CD4-positive, alpha-beta memory T cell (primary cell): ENCODE data around the gene UBE2D3. TPM values are rescaled to one million over a fixed set of nuclear protein-coding genes. Genes with fewer than 3 reads are reported as not detected.

Source experiments
- CTCF ChIA-PET: fragments of 350-600 bp; sonication (Branson Sonifier 250); formaldehyde crosslinking; loops from one replicate; lab custom pipeline; 2021; ENCODE audit warnings: inconsistent platforms; ENCODE audit not compliant: partially characterized antibody; lab: Charles Lee
- POLR2A ChIA-PET: fragments of 350-600 bp; sonication (Branson Sonifier 250); formaldehyde crosslinking; loops from one replicate; lab custom pipeline; 2021; ENCODE audit not compliant: partially characterized antibody; lab: Charles Lee
- DNase-seq, 5 donors: peaks; one replicate each; pipeline versions ENCODE4 v3.0.0 to v3.0.0-alpha.2; 2020 to 2022; ENCODE audit warnings: mixed read lengths in 1 of 5
- H3K27ac ChIP-seq: one replicate; pipeline ENCODE4 v1.7.0; 2013; ENCODE audit warnings: low read depth, low read length
- H3K27me3 ChIP-seq: 2 replicates; pipeline ENCODE4 v1.7.0; 2013; ENCODE audit warnings: mild to moderate bottlenecking, low read length, moderate library complexity; ENCODE audit not compliant: insufficient read depth
- H3K36me3 ChIP-seq: 2 replicates; pipeline ENCODE4 v1.7.0; 2013; ENCODE audit warnings: mild to moderate bottlenecking, low read length, moderate library complexity; ENCODE audit not compliant: insufficient read depth
- H3K4me1 ChIP-seq: 2 replicates; pipeline ENCODE4 v1.7.0; 2013; ENCODE audit warnings: mild to moderate bottlenecking, low read length, moderate library complexity; ENCODE audit not compliant: insufficient read depth
- H3K4me3 ChIP-seq, 2 donors: one replicate each; pipeline ENCODE4 v1.7.0; 2013; ENCODE audit warnings: low read length in 2 of 2, mild to moderate bottlenecking in 1 of 2
- H3K9me3 ChIP-seq, 2 donors: one replicate each; pipeline ENCODE4 v1.7.0; 2013; ENCODE audit warnings: low read length in 2 of 2, control low read depth in 1 of 2; ENCODE audit not compliant: control insufficient read depth in 1 of 2
- H3K27ac Mint-ChIP-seq, 7 donors: one replicate each; pipeline ENCODE4 v1.8.0; 2020 to 2021; ENCODE audit warnings: mixed read lengths in 7 of 7, mild to moderate bottlenecking in 6 of 7, inconsistent platforms in 3 of 7, moderate library complexity in 3 of 7
- H3K27me3 Mint-ChIP-seq, 2 donors: one replicate each; pipeline ENCODE4 v1.8.0; 2020 to 2021; ENCODE audit warnings: mixed read lengths in 2 of 2
- H3K36me3 Mint-ChIP-seq, 2 donors: one replicate each; pipeline ENCODE4 v1.8.0; 2020 to 2021; ENCODE audit warnings: mixed read lengths in 2 of 2, inconsistent platforms in 1 of 2, mild to moderate bottlenecking in 1 of 2
- H3K4me1 Mint-ChIP-seq, 4 donors: one replicate each; pipeline ENCODE4 v1.8.0; 2020 to 2021; ENCODE audit warnings: mixed read lengths in 4 of 4, mild to moderate bottlenecking in 1 of 4
- H3K4me3 Mint-ChIP-seq, 8 donors: one replicate each; pipeline ENCODE4 v1.8.0; 2020 to 2021; ENCODE audit warnings: mixed read lengths in 8 of 8, mild to moderate bottlenecking in 7 of 8, moderate library complexity in 6 of 8, inconsistent platforms in 3 of 8
- H3K9me3 Mint-ChIP-seq, 8 donors: one replicate each; pipeline ENCODE4 v1.8.0; 2020 to 2021; ENCODE audit warnings: mixed read lengths in 8 of 8, mild to moderate bottlenecking in 5 of 8, inconsistent platforms in 3 of 8, moderate library complexity in 1 of 8
- intact Hi-C: fragments of 100-400 bp; cut with micrococcal nuclease; formaldehyde crosslinking; loops from one replicate; pipeline ENCODE4 v1.15.1; 2023
- polyA plus RNA-seq, 2 donors: library from polyadenylated mRNA; unstranded; fragments of 300-500 nt; fragmentation: Illumina TruSeq; gene quantifications; one replicate each; pipeline ENCODE4 v1.2.3, GENCODE V29; 2021
- total RNA-seq, 2 experiments: library from RNA; stranded (reverse); gene quantifications; one replicate each; pipeline ENCODE4 v1.2.3, GENCODE V29; 2021

UBE2D3 gene
- total RNA-seq (100 to 1,000 TPM; 337 to 339 TPM), polyA plus RNA-seq (100 to 1,000 TPM; 473 to 768 TPM)

- H3K27me3 Mint-ChIP-seq = peaks cover 0 to 2% of the 10 kb centered on the region in 2 donors
- peaks cover 0 to 4% (median 0%) of the 10 kb centered on the region in 8 donors for H3K9me3 Mint-ChIP-seq
- no peak within 1 kb of the TSS for H3K27ac Mint-ChIP-seq
- Histone ChIP-seq H3K9me3 (no peaks in the 10 kb centered on the region), H3K27me3 (no peaks in the 10 kb centered on the region), H3K36me3 (no peaks in the 10 kb centered on the region), H3K4me3 (peak within 1 kb of the TSS; percentile 96 to 97), H3K27ac (peak within 1 kb of the TSS; percentile 100), H3K4me1 (peaks cover 43% of the 10 kb centered on the region)
- no peak within 1 kb of the TSS for H3K4me3 Mint-ChIP-seq
- peak; percentile 95 to 97 (median 96) for DNase-seq
- intact Hi-C loops = loop anchor here (1.0 to 5.0 kb wide), 8 partner anchors 35 to 1480 kb away; partner anchors contain the start of genes BDH2, PPP3CA and SLC9B1
- peaks cover 25 to 42% (median 29%) of the 10 kb centered on the region in 4 donors for H3K4me1 Mint-ChIP-seq
- ChIA-PET CTCF (interaction anchor here (0.7 to 3.3 kb wide), 12 partner anchors 10 to 482 kb away, joined by 3 to 22 read pairs (median 6); partner anchors contain the start of genes CISD2, MANBA and SLC39A8), POLR2A (interaction anchor here (0.8 to 15.4 kb wide), 49 partner anchors 9 to 1482 kb away, joined by 3 to 409 read pairs (median 7); partner anchors contain the start of genes CISD2, MANBA, NFKB1 and PPP3CA)
- peaks cover 11 to 19% of the 10 kb centered on the region in 2 donors for H3K36me3 Mint-ChIP-seq
Observed at GRCh38 chr4:102826890-102827673, at the start of gene UBE2D3. UBE2D3 (minus strand) TSS chr4:102827551; CDS start chr4:102826508, 1,043 bp downstream.

DNA sequence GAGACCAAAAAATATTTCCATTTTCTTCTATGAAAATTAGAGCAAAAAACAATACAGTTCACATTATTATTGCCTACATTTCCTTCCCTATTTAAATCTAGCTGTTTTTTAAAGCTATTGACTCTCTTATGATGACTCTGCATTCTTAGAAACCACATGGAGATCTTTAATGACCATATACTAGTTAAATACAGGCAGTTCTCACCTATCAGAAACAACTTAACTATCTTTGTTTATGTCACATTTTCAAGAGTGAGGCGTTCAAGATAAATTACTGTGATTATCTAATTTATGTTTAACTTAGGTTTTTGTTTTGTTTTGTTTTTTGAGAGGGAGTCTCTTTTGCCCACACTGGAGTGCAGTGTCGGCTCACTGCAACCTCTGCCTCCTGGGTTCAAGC lies 44.4 kb upstream of the UBE2D3 start:
- POLR2A ChIA-PET = interaction anchor here (4.7 kb wide), 1 partner anchor 44 kb away, joined by 33 read pairs; the partner anchor contains the start of gene UBE2D3
- intact Hi-C loops = no loop called here
- peaks cover 31 to 63% (median 42%) of the 10 kb centered on the region in 4 donors for H3K4me1 Mint-ChIP-seq
- Histone ChIP-seq H3K27ac (no peak overlapping the region), H3K27me3 (no peaks in the 10 kb centered on the region), H3K9me3 (no peaks in the 10 kb centered on the region), H3K4me1 (peaks cover 31% of the 10 kb centered on the region), H3K4me3 (no peak overlapping the region), H3K36me3 (peaks cover 4% of the 10 kb centered on the region)
- DNase-seq = no peak
- peak overlapping the region in 3 of 8 donors; percentile 0 to 43 (median 15) for H3K4me3 Mint-ChIP-seq
- peak overlapping the region in 4 of 7 donors; percentile 28 to 62 (median 37) for H3K27ac Mint-ChIP-seq
- peaks cover 0 to 5% (median 0%) of the 10 kb centered on the region in 8 donors for H3K9me3 Mint-ChIP-seq
- CTCF ChIA-PET = interaction anchor here (1.9 kb wide), 1 partner anchor 33 kb away, joined by 5 read pairs; no protein-coding TSS in a partner anchor
- H3K36me3 Mint-ChIP-seq = peaks cover 30 to 42% of the 10 kb centered on the region in 2 donors
- H3K27me3 Mint-ChIP-seq = no peaks in the 10 kb centered on the region

GRCh38 chr4:102869569-102870197 lies 42.3 kb upstream of the UBE2D3 start:
- CTCF ChIA-PET = interaction anchor here (0.6 to 2.9 kb wide), 6 partner anchors 42 to 367 kb away, joined by 3 to 22 read pairs (median 4); partner anchors contain the start of genes MANBA and UBE2D3
- Mint-ChIP-seq H3K36me3 (peaks cover 10 to 25% of the 10 kb centered on the region in 2 donors), H3K27me3 (no peaks in the 10 kb centered on the region), H3K27ac (peak overlapping the region; percentile 95 to 100 (median 99)), H3K9me3 (peaks cover 0 to 3% (median 0%) of the 10 kb centered on the region in 8 donors), H3K4me1 (peaks cover 39 to 76% (median 47%) of the 10 kb centered on the region in 4 donors), H3K4me3 (peak overlapping the region; percentile 91 to 99 (median 95))
- Histone ChIP-seq H3K9me3 (no peaks in the 10 kb centered on the region), H3K4me3 (peak overlapping the region; percentile 58 to 74), H3K27me3 (no peaks in the 10 kb centered on the region), H3K27ac (peak overlapping the region; percentile 91), H3K4me1 (peaks cover 48% of the 10 kb centered on the region), H3K36me3 (no peaks in the 10 kb centered on the region)
- POLR2A ChIA-PET = interaction anchor here (0.6 to 5.0 kb wide), 29 partner anchors 8 to 1522 kb away, joined by 3 to 409 read pairs (median 4); partner anchors contain the start of genes MANBA, NFKB1, PPP3CA and SLC39A8
- intact Hi-C loops = loop anchor here (1.0 to 2.0 kb wide), 8 partner anchors 41 to 1523 kb away; partner anchors contain the start of genes PPP3CA, SLC39A8, SLC9B1 and SLC9B2
- DNase-seq = no peak

DNA sequence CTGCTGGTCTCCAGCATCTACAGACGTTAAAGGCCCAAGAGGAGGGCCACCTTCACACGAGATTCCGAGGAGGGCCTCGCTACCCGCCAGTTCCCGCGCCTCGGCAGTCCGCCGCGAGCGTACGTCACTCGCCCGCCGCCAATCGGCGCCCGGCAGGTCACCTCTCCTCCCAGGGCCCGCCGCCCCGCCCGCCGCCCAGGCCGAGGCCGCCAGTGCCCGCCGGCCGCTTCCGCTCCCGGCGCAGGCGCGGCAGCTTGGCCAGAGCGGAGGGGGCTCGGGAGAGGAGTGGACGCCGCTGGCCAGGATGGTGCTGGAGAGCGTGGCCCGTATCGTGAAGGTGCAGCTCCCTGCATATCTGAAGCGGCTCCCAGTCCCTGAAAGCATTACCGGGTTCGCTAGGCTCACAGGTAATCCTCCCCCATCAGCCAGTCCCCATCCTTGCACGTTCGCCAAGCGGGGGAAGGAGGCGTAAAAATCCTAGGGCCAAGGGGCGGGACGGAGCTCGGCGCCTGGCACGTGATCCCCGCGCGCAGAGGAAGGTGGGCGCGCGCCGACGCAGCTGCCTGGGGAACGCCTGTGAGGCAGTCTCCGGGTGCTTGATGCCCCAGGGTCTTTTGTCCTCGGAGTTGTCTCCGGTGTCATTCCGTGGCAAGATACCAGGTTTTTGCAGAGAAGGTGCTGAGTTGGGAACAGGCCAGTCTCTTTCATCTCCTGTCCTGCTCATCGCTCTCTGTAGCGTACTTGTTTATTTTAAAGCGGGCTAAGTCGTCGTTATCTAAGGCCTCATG lies 41.6 kb upstream of the UBE2D3 start, which contains the start of gene CISD2:
TSS of gene CISD2 (plus strand) at position 212 of the 788 bp plus-strand sequence. CDS start at position 305, 93 bp downstream.
- Mint-ChIP-seq H3K27me3 (no peaks in the 10 kb centered on the region), H3K4me3 (peak within 1 kb of the TSS; percentile 91 to 99 (median 95)), H3K4me1 (peaks cover 39 to 82% (median 50%) of the 10 kb centered on the region in 4 donors), H3K9me3 (peaks cover 0 to 3% (median 0%) of the 10 kb centered on the region in 8 donors), H3K27ac (peak within 1 kb of the TSS; percentile 95 to 100 (median 99)), H3K36me3 (peaks cover 5 to 21% of the 10 kb centered on the region in 2 donors)
- Histone ChIP-seq H3K36me3 (no peaks in the 10 kb centered on the region), H3K9me3 (no peaks in the 10 kb centered on the region), H3K27me3 (no peaks in the 10 kb centered on the region), H3K4me1 (peaks cover 54% of the 10 kb centered on the region), H3K4me3 (peak within 1 kb of the TSS; percentile 58 to 74), H3K27ac (peak within 1 kb of the TSS; percentile 91)
- POLR2A ChIA-PET = interaction anchor here (0.6 to 5.0 kb wide), 31 partner anchors 9 to 1521 kb away, joined by 3 to 409 read pairs (median 4); partner anchors contain the start of genes BDH2, MANBA, NFKB1 and PPP3CA
- CTCF ChIA-PET = interaction anchor here (0.6 to 2.9 kb wide), 6 partner anchors 41 to 366 kb away, joined by 3 to 22 read pairs (median 4); partner anchors contain the start of genes MANBA and UBE2D3
- peak; percentile 92 to 94 (median 92) for DNase-seq
- intact Hi-C loops = loop anchor here (1.0 to 2.0 kb wide), 8 partner anchors 41 to 1522 kb away; partner anchors contain the start of genes PPP3CA, SLC39A8, SLC9B1 and SLC9B2

DNA sequence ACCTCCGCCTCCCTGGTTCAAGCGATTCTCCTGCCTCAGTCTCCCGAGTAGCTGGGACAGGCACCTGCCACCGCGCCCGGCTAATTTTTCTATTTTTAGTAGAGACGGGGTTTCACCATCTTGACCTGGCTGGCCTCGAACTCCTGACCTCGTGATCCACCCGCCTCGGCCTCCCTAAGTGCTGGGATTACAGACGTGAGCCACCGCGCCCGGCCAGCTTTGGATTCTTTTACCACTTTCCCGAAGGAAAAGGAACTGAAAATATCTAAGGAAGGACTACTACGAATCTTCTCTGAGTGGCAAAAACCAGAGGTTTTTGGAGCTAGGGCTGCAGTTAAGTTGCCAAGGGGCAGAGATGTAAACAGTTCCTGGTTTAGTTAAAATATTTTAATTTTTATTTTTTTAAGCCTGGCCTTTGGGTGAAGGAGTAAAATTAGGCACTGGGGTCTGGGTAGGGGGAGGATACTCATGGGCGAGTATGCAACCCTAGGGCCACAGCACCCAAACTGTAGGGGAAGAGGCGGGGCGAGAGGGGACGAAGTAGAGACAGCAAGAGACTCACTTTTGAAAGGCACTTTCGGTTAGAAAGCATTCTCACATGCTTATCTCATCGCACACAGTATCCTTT lies 40.9 kb upstream of the UBE2D3 start:
- H3K4me1 Mint-ChIP-seq = peaks cover 37 to 78% (median 51%) of the 10 kb centered on the region in 4 donors
- Histone ChIP-seq H3K27ac (peak overlapping the region; percentile 91), H3K4me1 (peaks cover 56% of the 10 kb centered on the region), H3K4me3 (peak overlapping the region; percentile 58 to 74), H3K36me3 (no peaks in the 10 kb centered on the region), H3K9me3 (no peaks in the 10 kb centered on the region), H3K27me3 (no peaks in the 10 kb centered on the region)
- H3K27ac Mint-ChIP-seq = peak overlapping the region; percentile 95 to 99 (median 99)
- peaks cover 0 to 3% (median 0%) of the 10 kb centered on the region in 8 donors for H3K9me3 Mint-ChIP-seq
- CTCF ChIA-PET = interaction anchor here (0.9 to 2.9 kb wide), 3 partner anchors 40 to 241 kb away, joined by 3 to 22 read pairs (median 8); partner anchors contain the start of genes MANBA and UBE2D3
- H3K4me3 Mint-ChIP-seq = peak overlapping the region; percentile 91 to 99 (median 95)
- DNase-seq = no peak
- POLR2A ChIA-PET = interaction anchor here (0.9 to 5.0 kb wide), 19 partner anchors 9 to 523 kb away, joined by 3 to 409 read pairs (median 6); partner anchors contain the start of genes BDH2, MANBA, SLC39A8 and SLC9B2
- no peaks in the 10 kb centered on the region for H3K27me3 Mint-ChIP-seq
- peaks cover 4 to 17% of the 10 kb centered on the region in 2 donors for H3K36me3 Mint-ChIP-seq
- intact Hi-C loops = loop anchor here (2.0 kb wide), 5 partner anchors 209 to 1521 kb away; partner anchors contain the start of genes PPP3CA, SLC39A8 and SLC9B2
